NT2/D1 (cell line): Measurements from ENCODE around the gene TIAM1.

Experiments
- SUZ12 ChIP-seq: IDR thresholded peaks from 2 replicates; pipeline ENCODE4 v1.6.1; 2011; ENCODE audit not compliant: insufficient read length, insufficient read depth; ENCODE audit errors: extremely low read depth
- YY1 ChIP-seq: IDR thresholded peaks from 2 replicates; pipeline ENCODE4 v1.6.1; 2011; ENCODE audit not compliant: insufficient read length, insufficient read depth

DNA sequence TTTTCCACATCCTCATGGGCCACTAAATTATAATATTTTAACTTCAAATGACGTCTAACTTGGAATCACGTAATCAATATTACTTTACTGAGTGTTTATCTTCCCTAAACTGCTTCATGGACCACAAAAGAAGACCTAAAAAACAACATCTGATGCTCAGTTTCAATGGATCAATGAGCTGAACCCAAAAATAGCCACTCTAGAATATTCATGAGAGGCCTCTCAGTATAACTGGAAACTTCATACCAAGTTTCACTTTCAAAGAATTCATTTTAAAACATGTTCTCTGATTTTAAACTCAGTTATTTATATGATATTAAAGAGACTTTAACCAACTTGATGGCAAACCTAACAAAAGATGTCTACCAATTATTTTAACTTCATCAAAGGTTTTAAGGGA lies 23.7 kb upstream of the TIAM1 start:
- TF ChIP-seq SUZ12 (no peak), YY1 (no peak)
